GM18505 (cell line): ENCODE measurements around the gene TTC38.

Source experiments
- ATAC-seq: cut with Tn5 transposase; IDR thresholded peaks from one replicate; pipeline ENCODE4 v1.9.1; 2021; ENCODE audit not compliant: unreplicated experiment
- POLR2A ChIP-seq: IDR thresholded peaks from 4 replicates; pipeline ENCODE4 v1.6.1; 2011; ENCODE audit warnings: borderline replicate concordance; ENCODE audit not compliant: insufficient read depth, insufficient read length; ENCODE audit errors: extremely low read depth

The TTC38 gene

GRCh38 chr22:46239261-46240048 is 28.4 kb upstream of the TTC38 start:
- ATAC-seq = no peak
- TF ChIP-seq POLR2A = no peak

- TF ChIP-seq POLR2A = no peak
- no peak for ATAC-seq
Observed at GRCh38 chr22:46240073-46240472, 27.7 kb upstream of the TTC38 start.

GRCh38 chr22:46240506-46240905 is 27.3 kb upstream of the TTC38 start:
- ATAC-seq = no peak
- TF ChIP-seq POLR2A = no peak

- TF ChIP-seq POLR2A = no peak
- no peak for ATAC-seq
Observed at GRCh38 chr22:46240907-46241306, 26.9 kb upstream of the TTC38 start.

GRCh38 chr22:46241396-46242007 is 26.3 kb upstream of the TTC38 start:
- no peak for ATAC-seq
- no peak for TF ChIP-seq POLR2A

GRCh38 chr22:46242076-46242475 is 25.7 kb upstream of the TTC38 start:
- no peak for TF ChIP-seq POLR2A
- ATAC-seq = no peak

- no peak for ATAC-seq
- TF ChIP-seq POLR2A = no peak
Observed at GRCh38 chr22:46244771-46245170, 23.0 kb upstream of the TTC38 start.

- no peak for ATAC-seq
- no peak for TF ChIP-seq POLR2A
Observed at GRCh38 chr22:46245511-46245910, 22.3 kb upstream of the TTC38 start.

- no peak for TF ChIP-seq POLR2A
- ATAC-seq = no peak
Observed at GRCh38 chr22:46246178-46246577, 21.6 kb upstream of the TTC38 start.

GRCh38 chr22:46247443-46247975 is 20.3 kb upstream of the TTC38 start:
- no peak for TF ChIP-seq POLR2A
- ATAC-seq = no peak

GRCh38 chr22:46250035-46250782 is 17.6 kb upstream of the TTC38 start, which contains the start of gene CDPF1:
TSS of gene CDPF1 (minus strand) at chr22:46250293. CDS start at chr22:46248284, 2,009 bp downstream.
- peak; percentile 95 for TF ChIP-seq POLR2A
- ATAC-seq = peak; percentile 77

- TF ChIP-seq POLR2A = no peak
- ATAC-seq = peak; percentile 25
Observed at GRCh38 chr22:46250783-46251125, 17.1 kb upstream of the TTC38 start.

GRCh38 chr22:46251266-46251665 is 16.5 kb upstream of the TTC38 start:
- no peak for ATAC-seq

GRCh38 chr22:46251816-46252380 is 15.9 kb upstream of the TTC38 start:
- ATAC-seq = no peak
- no peak for TF ChIP-seq POLR2A

More at GRCh38 chr22:46251266-46251665, 16.5 kb upstream of the TTC38 start:
- no peak for TF ChIP-seq POLR2A

GRCh38 chr22:46256358-46256958 is 11.3 kb upstream of the TTC38 start:
- no peak for ATAC-seq
- no peak for TF ChIP-seq POLR2A
